HG03442 (cell line): ENCODE data around the gene EBNA1BP2.
"Not testable (repeated sequence)": the region's sequence is repeated elsewhere in the genome, so short reads cannot be mapped to it uniquely, and the experiment has no call there.

Experiments
- ATAC-seq: cut with Tn5 transposase; IDR thresholded peaks from one replicate; pipeline ENCODE4 v1.9.1; 2021; ENCODE audit warnings: mild to moderate bottlenecking, moderate library complexity; ENCODE audit not compliant: unreplicated experiment

The EBNA1BP2 gene

GRCh38 chr1:43123031-43123430 lies 49.1 kb downstream of the EBNA1BP2 start:
- no peak for ATAC-seq

- no peak for ATAC-seq
These were observed 50.7 kb downstream of the EBNA1BP2 start for GRCh38 chr1:43121256-43121900.

- ATAC-seq: not testable (repeated sequence)
These were observed 52.0 kb downstream of the EBNA1BP2 start for GRCh38 chr1:43119928-43120586.
